ENCODE measurements around the gene SHISA4. TPM values are rescaled to one million over a fixed set of nuclear protein-coding genes. Genes with fewer than 3 reads are reported as not detected.
"Not testable (repeated sequence)": the region's sequence is repeated elsewhere in the genome, so short reads cannot be mapped to it uniquely, and the experiment has no call there.

The SHISA4 gene, protein sequence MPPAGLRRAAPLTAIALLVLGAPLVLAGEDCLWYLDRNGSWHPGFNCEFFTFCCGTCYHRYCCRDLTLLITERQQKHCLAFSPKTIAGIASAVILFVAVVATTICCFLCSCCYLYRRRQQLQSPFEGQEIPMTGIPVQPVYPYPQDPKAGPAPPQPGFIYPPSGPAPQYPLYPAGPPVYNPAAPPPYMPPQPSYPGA
- total RNA-seq: 167 and 196 TPM in 2 replicates
- polyA plus RNA-seq (2012): 71.9 TPM

DNA sequence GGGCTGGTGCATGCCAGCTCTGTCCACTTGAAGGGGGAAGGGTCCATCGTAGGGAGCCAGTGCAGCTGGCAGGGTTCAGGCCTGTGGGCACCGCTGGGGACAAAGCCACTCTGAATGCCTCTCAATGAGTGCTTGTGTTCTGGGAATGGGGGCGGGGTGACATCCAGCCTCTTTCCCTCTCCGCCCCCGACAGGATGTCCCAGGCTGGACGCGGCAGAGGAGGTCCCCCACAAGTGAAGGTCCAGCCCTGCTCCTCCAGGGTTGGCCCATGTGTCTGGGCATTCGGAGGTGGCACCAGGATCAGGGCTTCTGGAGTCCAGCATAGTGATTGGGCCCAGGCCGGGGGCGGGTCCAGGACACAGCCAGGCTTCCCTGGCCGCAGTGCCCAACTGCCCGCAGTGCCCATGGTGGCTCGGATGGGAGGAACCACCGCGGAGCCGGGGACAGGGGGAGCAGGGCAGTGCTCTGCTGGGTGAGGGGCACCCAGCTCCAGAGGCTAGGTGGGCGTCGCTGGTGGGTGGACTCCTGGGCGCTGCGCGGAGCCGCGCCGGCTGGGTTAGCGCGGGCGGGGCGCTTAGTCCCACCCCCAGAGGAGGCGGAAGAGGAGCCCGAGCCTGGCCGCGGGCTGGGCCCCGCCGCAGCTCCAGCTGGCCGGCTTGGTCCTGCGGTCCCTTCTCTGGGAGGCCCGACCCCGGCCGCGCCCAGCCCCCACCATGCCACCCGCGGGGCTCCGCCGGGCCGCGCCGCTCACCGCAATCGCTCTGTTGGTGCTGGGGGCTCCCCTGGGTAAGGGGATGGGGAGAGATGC is at the start of gene SHISA4:
TSS of gene SHISA4 (plus strand) at position 617 of the 808 bp plus-strand sequence. CDS start at position 714, 97 bp downstream.
- peak; percentile 98 for DNase-seq (ENCODE audit: low read depth)

DNA sequence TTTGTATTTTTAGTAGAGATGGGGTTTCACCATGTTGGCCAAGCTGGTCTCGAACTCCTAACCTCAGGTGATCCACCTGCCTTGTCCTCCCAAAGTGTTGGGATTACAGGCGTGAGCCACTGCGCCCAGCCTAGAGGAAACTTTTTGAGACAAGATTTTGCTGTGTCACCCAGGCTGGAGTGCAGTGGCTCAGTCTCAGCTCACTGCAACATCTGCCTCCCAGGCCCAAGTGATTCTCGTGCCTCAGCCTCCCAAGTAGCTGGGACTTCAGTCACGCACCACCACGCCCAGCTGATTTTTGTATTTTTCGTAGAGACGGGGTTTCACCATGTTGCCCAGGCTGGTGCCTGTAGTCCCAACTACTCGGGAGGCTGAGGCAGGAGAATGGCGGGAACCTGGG is 49.6 kb upstream of the SHISA4 start:
- DNase-seq (ENCODE audit: low read depth): not testable (repeated sequence)

DNA sequence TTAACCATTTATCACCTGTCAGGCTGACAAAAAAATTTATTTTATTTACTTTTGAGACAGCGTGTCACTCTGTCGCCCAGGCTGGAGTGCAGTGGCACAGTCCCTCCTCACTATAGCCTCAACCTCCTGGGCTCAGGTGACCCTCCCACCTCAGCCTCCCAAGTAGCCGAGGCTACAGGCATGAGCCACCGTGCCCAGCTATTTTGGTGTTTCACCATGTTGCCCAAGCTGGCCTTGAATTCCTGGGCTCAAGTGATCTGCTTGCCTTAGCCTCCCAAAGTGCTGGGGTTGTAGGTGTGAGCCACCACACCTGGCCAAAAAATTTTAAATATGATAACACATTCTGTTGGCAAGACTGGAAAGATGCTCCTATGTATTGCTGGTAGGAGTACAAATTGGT is 48.6 kb upstream of the SHISA4 start:
- no peak for DNase-seq (ENCODE audit: low read depth)

DNA sequence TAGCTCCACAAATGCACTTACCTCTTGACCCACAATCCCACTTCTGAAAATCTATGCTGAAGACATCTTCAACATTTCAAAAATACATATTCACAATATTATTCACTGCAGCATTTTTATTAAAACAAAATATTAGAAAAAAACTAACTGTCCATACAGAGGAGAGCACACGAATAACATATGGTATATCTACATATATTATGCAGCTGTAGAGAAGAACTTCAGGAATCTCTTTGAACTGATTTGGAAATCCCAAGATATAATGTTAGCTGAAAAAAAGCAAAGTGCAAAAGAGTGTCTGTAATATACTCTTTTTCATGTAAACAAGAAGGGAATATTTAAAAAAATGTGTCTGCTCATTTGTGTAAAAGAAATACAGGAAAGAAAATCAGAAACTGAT is 48.2 kb upstream of the SHISA4 start:
- no peak for DNase-seq (ENCODE audit: low read depth)

DNA sequence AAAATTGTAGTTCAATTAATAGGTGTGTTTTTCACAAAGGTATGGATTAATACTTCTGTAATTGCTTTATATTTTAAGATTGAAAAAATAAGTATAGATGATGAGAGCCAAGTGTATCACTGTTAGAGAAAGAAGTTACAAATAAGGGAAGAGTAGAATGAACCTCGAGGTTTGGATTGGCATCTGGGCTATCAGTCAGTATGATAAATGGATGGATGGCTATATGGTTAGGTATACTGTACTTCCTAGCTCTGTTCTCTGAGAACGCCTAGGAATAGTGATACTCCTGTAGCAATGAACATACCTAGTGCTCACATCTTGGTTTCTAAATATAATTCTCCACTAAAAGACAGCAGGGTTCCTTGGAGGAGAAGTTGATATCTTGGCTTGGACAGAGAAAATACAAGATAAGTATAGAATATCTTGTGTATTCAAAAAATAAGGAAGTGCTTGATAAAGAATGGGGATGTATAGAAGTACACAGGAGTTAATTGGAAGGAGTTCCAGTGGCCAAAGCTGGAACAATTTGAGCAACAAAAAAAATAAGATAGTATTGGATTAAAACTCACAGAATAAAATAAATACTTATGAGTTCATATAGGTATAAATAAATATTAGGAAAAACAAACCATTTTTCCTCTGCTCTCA is 47.3 kb upstream of the SHISA4 start:
- no peak for DNase-seq (ENCODE audit: low read depth)

DNA sequence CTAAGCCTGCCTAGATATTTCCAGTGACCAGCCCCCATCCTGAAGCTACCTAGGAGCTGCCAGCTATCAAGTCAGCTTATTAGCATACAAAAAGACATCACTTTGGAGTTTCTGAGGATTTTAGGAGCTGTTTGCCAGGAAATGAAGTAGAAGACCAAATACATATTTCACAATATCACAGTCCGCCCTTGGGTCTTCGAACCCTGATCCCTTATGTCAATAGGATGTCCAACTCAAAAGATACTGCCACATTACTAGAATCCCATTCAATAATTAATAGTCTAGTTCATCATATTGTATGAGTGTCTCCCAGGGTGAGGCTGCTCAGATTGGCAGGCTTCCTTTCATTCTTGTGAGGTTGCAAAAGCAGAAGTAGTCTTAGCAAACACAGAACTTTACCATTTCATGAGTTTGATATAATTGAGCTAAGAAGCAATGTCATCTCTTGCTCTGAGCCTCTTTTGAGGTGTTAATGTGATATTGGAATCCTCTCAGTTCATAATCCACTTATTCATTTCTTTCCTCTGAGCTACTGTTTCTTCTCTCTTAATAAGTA is 46.1 kb upstream of the SHISA4 start:
- DNase-seq (ENCODE audit: low read depth): no peak

DNA sequence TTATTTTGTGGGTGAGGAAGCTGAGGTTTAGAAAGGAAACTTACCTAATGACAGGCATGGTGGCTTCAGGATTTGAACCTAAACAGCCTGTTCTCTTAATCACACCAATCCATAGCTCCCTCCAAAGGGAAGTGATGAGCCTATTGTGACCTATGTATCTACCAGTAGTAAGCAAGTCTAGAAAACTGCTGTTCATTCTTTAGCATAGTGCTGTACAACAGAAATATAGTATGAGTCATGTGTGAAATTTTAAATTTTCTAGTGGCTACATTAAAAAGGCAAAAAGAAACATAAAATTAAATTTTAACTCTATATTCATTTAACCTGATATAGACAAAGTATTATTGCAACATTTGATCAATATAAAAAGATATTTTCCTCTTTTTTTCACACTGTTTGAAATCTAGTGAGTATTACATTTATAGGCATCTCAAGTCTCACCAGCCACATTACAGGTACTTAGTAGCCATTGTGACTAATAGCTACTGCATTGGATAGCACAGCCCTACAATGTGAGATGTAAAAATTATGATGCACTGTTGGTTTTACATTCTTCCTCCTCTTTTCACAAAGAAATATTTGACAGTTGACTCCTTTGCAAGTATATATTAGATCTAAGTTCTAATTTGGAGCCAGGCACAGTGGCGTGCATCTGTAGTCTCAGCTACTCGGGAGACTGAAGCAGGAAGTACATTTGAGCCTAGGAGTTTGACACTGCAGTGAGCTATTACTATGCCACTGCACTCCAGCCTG is 43.2 kb upstream of the SHISA4 start:
- DNase-seq (ENCODE audit: low read depth): no peak

DNA sequence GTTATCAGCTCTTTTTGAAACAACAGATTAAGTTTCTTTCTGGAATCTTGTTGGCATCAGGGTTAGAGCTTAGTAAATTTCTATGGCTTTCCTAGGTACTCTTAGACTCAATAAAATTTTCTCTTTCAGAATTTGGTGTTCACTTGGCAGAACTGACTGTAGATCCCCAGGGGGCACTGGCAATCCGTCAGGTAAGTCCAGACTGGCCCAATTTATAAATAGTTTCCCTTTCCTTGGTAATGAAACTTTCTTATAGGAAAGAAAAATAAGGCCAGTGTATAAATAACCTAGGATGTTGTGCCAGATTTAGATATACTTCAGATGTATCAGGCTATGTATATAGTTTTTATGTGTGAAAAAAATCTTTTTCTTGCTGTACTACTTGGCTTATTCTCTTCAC is 41.5 kb upstream of the SHISA4 start:
- no peak for DNase-seq (ENCODE audit: low read depth)

DNA sequence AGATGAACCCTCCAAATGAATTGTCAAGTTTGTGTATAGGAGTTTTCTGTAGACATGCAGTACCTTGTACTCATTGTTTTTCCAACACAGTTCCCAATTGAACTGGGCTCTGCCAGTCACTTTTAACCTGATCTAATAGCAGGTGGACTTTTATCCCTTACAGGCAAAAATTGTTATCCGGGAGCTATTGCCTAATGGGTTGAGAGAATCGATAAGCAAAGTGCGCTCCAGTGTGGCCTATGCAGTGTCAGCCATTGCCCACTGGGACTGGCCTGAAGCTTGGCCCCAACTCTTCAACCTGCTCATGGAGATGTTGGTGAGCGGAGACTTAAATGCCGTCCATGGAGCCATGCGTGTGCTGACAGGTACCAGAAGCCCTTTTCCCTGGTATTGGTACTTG is 40.5 kb upstream of the SHISA4 start:
- DNase-seq (ENCODE audit: low read depth): no peak

DNA sequence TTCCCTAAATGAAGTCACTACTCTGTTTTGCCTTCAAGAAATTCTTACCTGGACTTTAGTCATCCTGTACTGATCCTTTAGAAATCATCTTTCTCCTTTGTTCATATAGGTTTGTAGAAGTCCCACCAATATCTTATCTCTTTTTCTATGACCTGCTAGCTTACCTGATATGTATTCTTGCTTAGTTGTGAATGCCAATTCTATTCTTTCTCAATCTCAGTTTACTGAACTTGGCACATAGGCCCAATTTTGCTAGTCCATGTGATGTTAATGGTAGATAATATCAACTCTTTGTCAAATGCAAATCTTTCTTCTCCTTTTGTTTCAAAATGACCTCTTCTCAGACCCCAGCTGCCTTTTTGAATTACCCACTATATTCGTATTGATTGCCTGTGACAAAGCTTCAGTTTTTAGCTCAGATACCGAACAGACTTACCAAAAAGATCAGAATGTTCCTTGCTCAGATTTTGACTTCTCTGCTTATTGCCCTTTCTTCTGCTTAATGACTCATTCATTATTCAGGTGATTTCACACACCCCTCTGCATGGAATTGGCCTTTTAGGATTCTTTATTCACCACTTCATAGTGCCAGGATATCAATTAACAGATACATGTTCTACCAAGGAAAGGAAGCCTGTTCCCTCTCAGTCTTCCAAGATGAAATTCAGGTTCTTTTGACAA is 39.2 kb upstream of the SHISA4 start:
- DNase-seq (ENCODE audit: low read depth): no peak

DNA sequence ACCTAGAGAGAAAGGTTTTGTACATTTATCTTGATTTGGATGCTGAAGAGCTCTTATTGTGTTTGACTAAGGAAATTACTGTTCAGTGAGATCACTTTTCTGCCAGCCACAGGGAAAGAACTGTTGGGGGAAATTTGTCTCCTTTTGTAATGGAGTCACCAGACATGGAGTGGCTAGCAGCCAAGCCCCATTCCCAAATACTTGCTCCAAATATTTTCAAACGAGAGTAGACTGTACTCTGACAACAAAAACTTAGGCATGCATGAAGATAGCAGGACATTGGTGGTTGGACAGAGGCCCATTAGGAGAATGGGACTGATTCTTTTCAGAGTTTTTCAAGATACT is 38.7 kb upstream of the SHISA4 start:
- peak; percentile 81 for DNase-seq (ENCODE audit: low read depth)

DNA sequence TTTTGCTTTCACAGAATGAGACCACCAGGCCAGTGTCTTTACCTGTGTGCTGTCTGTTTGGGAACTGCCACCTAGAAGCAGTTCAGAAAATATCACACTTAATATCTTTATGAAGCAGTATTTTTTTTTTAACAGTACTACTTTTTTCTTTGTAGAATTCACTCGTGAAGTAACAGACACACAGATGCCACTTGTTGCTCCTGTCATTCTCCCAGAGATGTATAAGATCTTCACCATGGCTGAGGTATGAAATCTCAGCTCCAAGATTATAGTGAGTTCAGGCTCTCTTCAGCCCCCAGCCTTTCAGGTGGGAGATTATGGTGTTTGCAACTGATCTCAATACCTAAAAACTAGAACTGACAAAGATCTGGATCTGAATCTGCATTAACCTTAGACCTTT is 36.7 kb upstream of the SHISA4 start:
- DNase-seq (ENCODE audit: low read depth): no peak

DNA sequence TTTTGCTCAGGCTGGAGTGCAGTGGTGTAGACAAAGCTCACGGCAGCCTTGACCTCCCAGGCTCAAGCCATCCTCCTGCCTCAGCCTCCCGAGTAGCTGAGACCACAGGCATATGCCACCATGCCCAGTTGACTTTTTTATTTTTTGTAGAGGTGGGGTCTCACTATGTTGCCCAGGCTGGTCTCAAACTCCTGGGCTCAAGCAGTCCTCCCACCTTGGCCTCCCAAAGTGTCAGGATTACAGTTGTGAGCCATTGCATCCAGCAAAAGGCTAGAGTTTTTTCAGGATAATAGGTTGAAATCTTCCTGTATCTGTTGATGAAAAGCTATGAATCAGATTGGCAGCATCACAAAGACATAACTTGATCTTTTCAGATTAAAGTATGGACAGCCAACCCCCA is 32.0 kb upstream of the SHISA4 start:
- not testable (repeated sequence) for DNase-seq (ENCODE audit: low read depth)

DNA sequence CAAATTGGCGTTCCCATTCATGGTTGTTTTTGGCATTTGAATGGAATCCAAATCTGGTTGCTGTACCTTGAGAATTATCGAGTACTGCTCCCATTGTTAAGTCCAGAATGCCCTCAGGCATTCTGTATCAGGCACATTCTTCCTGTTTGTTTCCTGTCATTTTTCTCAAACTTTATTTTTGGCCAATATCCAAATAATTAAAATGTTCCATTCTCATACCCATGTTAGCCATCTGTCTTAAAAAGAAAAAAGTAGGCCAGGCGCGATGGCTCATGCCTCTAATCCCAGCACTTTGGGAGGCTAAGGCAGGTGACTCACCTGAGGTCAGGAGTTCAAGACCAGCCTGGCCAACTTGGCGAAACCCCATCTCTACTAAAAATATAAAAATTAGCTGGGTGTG is 29.3 kb upstream of the SHISA4 start:
- DNase-seq (ENCODE audit: low read depth): no peak

DNA sequence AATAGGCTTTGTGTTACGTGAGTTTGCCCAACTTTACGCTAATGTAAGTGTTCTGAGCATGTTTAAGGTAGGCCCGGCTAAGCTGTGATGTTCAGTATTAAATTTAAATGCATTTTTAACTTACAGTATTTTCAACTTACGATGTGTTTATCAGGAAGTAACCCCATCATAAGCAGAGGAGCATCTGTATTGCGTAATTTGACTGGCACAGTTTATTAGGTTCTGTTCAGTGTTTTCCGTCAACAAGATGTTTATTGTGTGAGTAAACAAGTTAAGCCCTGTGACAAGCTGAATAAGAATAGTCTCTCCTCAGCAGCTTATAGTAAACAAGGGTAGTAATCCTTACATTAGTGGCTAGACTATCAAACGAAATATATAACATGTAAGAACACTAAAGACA is 27.2 kb upstream of the SHISA4 start:
- no peak for DNase-seq (ENCODE audit: low read depth)

DNA sequence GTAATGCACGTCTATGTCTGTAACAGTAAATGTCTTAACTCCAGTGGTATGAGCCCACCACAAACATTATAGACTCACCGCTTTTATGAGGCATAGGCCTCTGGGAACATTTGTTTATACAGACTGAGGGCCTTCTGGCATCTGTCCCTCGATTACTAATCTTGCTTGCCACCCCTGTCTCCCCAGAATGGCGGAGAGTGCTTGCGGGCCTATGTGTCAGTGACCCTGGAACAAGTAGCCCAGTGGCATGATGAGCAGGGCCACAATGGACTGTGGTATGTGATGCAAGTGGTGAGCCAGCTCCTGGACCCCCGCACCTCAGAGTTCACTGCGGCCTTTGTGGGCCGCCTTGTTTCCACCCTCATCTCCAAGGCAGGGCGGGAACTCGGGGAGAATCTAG is 18.3 kb upstream of the SHISA4 start:
- no peak for DNase-seq (ENCODE audit: low read depth)

DNA sequence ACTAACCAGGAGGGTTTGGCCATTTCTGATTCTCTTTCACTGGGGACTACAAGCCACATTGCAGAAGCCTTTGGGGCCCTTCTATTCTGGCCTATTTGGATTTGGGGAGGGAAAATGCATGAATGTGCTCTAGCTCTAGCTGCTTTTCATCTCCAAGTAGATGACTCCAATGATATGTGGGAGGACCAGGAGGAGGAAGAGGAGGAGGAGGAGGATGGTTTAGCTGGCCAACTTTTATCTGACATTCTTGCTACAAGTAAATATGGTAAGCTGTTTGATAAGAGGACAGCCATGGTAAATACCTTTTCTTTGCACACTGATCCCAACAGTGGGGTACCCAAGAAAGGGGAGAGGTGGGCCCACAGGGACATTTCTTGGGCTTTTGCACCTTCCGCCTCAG is 14.0 kb upstream of the SHISA4 start:
- no peak for DNase-seq (ENCODE audit: low read depth)

DNA sequence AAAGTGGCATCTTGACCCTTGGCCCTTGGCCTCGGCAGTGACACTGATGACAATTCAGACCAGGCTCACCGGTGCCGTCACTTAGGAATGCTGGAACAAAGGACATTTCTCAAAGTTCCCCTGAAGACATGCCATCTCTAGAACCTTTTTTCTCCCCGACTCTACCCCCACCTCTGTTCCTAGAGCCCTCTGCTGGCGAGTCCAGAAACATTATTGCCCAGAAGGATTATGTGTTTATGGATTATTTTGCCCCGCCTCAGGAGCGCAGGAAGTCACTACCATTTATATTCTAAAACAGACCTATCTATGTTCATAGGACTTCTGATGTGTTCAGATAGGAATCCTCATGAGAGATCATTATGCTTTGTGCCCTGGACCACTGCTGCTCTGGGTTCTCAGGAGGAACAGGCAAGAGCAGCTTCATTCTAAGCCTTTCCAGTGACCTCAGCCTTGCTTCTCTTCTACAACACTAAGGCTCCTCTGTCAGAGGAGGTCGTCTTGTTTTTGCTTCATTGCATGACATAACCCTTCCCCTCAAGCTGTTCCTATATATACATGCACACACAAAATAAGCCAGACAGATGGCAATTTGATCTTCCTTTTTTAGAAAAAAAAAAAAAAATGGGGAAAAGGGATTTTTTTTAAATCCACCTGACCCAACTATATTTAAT is 12.4 kb upstream of the SHISA4 start:
- DNase-seq (ENCODE audit: low read depth): no peak

DNA sequence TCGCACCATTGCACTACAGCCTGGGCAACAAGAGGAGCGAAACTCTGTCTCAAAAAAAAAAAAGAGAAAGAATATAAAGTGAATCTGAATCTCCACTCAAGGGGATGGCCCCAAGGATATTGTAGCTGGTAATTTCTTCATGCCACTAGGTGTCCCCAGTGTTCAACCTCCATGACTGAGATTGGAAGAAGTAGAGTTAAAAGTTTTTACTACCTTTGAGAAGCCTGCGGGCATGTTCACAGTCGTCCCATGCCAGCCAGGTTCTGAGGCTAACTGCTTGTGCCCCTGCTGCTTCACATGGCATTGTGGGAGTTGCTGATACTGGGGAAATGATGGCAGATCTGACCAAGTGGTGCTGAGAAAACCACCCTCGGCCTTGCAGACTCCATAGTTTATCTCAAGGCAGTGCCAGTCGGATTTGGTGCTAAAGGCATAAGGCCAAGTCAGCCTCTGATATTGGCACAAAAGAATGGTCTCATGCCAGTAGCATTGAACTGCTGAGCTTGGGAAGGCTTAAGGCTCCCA is 10.8 kb upstream of the SHISA4 start:
- DNase-seq (ENCODE audit: low read depth): peak; percentile 76

DNA sequence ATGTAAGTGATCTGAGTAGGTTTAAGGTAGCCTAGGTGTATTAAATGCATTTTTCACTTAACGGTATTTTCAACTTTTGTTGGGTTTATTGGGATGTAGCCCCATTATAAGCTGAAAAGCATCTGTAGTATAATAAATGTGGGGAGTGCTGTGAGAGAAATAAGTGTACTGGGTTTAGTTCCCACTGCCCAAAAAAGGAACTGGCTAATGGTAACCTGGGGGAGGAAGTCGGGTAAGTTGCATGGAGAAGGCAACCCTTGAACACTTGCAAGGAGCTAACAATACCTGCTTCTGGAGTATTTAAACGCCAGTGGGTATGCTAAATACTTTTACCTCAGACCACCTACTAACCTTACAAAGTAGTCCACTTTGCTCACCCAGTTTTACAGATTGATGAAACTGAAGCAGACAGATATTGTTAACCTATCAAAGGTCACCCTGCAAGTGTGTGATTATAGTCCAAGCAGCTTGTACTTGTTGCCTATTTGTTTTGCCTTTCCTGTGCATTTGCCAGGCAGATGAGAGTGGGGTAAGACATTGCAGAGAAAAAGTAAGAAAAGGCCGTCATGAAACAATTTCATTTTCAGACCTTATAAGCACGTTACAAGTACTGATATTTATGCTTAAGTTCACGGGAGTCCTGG is 7.6 kb upstream of the SHISA4 start:
- no peak for DNase-seq (ENCODE audit: low read depth)

Measured in myocyte (in vitro differentiated cells).